DOHH2 (cell line): ENCODE results near the gene KLHL34.

Experiments used
- EZH2phosphoT487 ChIP-seq: fragments of 200-600 bp; sonication (generic); IDR thresholded peaks from 2 replicates; pipeline ENCODE4 v1.6.1; 2017; ENCODE audit warnings: borderline replicate concordance, mild to moderate bottlenecking, antibody characterized with exemption, low read length, moderate library complexity, mixed read lengths
- TF ChIP-seq, protein P1 (sequence below): fragments of 200-600 bp; sonication (generic); IDR thresholded peaks from one replicate; pipeline ENCODE4 v1.5.1; 2014; ENCODE audit warnings: antibody characterized with exemption, mild to moderate bottlenecking, low read depth, low read length; ENCODE audit not compliant: poor library complexity, severe bottlenecking

GRCh38 chrX:21691512-21692018, 33.4 kb upstream of the KLHL34 start:
- TF ChIP-seq, protein P1, sequence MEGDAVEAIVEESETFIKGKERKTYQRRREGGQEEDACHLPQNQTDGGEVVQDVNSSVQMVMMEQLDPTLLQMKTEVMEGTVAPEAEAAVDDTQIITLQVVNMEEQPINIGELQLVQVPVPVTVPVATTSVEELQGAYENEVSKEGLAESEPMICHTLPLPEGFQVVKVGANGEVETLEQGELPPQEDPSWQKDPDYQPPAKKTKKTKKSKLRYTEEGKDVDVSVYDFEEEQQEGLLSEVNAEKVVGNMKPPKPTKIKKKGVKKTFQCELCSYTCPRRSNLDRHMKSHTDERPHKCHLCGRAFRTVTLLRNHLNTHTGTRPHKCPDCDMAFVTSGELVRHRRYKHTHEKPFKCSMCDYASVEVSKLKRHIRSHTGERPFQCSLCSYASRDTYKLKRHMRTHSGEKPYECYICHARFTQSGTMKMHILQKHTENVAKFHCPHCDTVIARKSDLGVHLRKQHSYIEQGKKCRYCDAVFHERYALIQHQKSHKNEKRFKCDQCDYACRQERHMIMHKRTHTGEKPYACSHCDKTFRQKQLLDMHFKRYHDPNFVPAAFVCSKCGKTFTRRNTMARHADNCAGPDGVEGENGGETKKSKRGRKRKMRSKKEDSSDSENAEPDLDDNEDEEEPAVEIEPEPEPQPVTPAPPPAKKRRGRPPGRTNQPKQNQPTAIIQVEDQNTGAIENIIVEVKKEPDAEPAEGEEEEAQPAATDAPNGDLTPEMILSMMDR: no peak
- no peak for TF ChIP-seq EZH2phosphoT487
